Measurements from ENCODE around the gene HAO2.

Gene HAO2

DNA sequence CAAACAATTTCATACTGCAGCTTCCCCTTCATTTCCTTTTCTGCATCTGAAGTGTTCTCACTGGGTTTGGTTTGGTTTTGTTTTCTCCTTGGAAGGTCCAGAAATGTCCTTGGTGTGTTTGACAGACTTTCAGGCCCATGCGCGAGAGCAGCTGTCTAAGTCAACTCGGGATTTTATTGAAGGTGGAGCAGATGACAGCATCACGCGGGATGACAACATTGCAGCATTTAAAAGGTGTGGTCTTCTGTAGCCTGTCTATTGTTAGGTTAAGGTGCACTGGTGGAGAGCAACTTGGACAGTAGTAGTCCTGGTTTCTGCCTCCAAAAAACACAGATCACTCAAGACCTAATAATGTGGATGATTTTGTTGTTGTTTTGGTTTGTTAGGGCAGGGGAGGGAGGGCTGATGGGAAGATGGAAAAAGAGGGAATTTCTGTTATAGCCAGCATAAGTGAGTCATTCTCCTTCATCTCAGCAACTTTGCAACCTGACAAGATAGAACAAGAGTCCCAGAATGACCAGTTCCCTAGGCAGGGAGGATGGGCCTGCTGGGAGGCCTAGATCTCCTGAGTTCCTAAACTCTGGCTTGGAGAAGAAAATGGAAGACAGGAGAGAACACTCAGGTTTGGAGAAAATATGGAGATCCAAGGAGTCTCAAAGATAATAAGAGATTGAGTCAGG lies 12.5 kb downstream of the HAO2 start:
- no peak for DNase-seq

DNA sequence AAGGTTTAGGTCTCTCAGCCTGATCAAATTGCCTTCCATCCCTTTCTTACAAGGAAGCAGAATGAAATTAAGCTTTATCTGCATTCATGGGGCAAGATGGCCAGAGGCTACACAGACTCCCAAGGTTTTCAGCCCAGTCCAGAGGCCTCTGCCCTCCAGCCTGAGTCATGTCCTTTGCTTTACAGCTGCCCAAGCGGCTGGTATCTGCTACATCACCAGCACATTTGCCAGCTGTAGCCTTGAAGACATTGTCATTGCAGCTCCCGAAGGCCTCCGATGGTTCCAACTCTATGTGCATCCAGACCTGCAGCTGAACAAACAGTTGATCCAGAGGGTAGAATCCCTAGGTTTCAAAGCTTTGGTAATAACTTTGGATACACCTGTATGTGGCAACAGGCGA lies 16.0 kb downstream of the HAO2 start:
- no peak for DNase-seq

- DNase-seq, result no peak
These were observed 17.1 kb downstream of the HAO2 start for GRCh38 chr1:119385650-119386049.

DNA sequence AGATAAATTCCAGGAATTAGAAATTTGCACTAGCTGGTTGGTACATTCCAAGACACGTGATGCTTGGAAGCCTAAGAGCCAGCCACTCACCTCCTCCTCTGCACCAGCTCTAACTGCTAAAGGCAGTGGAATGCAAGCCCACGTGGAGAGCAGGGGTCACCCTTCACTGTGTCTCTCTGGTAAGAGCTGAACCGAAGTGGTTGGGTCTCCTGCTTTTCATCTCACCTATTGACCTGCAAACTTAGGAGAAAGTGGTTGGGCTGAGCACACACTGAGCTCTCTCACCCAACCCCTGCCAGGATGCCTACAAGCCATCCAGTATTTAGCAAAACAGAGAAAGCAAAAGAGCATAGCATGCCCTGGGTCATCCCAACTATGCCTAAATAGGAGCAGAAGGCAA lies 19.3 kb downstream of the HAO2 start:
- no peak for DNase-seq

- no peak for DNase-seq
These were observed 19.9 kb downstream of the HAO2 start for GRCh38 chr1:119388450-119388849.

DNA sequence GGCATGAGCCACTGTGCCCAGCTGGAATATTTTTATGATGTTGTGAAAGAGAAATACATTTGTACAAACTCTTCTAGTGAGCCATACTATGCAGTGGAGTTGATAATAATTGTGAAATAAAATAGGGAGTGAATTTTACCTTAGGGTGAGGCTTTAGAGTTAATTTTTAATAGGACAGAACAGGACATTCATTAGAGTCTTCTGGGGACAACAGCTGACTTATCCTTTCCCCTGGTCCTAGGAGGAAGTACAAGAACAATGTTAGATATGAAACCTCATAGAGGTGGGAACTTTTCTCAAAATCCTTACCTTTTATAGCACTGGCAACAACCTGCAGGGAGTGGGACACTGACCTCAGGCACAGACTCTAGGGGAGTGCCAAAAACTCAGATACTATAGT lies 21.9 kb downstream of the HAO2 start:
- no peak for DNase-seq

GRCh38 chr1:119391749-119392148 lies 23.2 kb downstream of the HAO2 start:
- DNase-seq, result no peak

GRCh38 chr1:119394085-119394484 lies 25.5 kb downstream of the HAO2 start:
- no peak for DNase-seq

- no peak for DNase-seq
These were observed 28.4 kb downstream of the HAO2 start for GRCh38 chr1:119396982-119397381.

- no peak for DNase-seq
These were observed 29.4 kb downstream of the HAO2 start for GRCh38 chr1:119397986-119398385.

- DNase-seq, result no peak
These were observed 36.2 kb downstream of the HAO2 start for GRCh38 chr1:119404736-119405135.

- no peak for DNase-seq
These were observed 41.1 kb downstream of the HAO2 start for GRCh38 chr1:119409731-119410130.

DNA sequence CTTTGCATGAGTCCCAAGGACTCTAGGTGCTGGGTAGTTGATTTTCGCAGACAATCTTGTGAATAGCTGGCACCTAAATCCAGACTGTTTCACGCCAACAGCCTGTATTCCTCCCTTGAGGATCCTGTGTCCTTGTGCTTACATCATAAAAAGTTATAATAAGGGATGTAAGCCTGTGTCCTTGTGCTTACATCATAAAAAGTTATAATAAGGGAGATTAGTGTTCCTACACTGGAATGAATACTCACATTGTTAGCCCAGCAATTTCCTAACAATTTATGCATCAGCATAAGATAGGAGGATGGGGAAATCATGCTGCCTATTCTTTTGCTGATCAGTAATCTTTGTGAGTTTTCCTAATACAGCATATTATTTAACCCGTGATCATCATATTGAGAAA lies 42.4 kb downstream of the HAO2 start:
- no peak for DNase-seq

- DNase-seq, result no peak
These were observed 46.4 kb downstream of the HAO2 start, which contains the start of gene HSD3B2 for GRCh38 chr1:119414950-119415349. TSS of gene HSD3B2 (plus strand) at chr1:119415150. CDS start at chr1:119415420, 270 bp downstream.

DNA sequence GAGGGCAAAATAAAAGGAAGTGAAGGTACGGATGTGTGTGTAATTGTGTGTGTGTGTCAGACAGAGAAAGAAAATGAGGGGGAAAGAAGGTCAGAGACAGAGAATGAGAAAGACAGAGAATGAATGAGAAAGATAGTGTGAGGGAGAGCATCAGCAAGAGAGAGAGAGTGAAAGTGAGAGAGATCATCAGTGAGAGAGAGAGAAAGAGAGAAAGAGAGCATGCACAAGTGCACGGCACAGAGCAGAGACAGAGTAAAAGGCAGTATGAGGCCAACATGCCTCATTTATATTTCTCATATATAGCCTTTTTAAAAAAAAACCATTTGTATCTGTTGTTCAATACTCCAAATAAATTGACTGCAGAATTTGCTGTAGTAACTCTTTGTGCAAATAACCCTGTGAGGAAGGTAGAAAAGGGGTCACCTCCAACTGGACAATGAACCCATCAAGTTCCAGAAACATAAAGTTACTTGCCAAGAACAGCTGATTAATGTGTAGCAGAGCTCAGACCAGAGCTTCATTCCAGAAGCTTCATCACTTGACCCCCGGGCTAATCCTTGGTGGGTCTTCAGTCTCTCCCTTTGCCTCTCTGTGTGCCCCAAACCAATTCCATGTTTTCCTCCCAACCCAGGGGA lies 47.5 kb downstream of the HAO2 start:
- no peak for DNase-seq

GRCh38 chr1:119419109-119419508 lies 50.5 kb downstream of the HAO2 start:
- DNase-seq, result no peak

DNA sequence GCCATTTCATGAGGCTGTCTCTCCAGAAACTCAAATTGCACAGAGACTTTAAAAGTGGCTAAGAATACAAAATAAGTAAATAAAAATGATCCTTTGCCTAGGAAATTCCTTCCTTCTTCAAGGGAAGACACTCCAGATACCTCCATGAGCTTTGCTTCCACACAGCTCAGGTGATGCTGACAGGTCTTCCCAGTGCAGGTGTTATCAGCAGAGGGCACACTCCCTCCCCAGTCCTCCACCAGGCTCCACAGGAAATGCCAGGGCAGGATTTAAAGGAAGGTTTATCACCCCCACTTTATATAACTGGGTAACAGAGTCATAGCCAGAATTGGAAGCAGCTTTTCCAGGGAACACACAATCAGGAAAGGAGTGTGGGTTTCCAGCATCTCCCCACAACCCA lies 52.1 kb downstream of the HAO2 start:
- DNase-seq, result no peak

DNA sequence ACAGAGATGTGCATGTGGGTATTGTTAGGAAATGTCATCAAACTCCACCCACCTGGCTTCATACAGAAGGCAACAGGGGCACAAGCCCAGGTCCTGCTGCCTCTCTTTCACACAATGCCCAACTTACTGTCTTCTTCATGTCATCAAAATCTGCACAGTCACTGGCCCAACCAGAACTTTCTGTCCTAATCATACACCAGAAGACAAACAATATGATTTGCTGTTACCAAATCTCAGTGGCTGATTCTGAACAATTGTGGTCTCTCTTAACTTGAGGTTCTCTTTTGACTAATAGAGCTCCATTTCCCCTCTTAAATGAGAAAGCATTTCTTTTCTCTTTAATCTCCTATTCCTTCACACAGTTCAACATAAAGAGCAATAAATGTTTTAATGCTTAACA lies 54.0 kb downstream of the HAO2 start:
- no peak for DNase-seq

DNA sequence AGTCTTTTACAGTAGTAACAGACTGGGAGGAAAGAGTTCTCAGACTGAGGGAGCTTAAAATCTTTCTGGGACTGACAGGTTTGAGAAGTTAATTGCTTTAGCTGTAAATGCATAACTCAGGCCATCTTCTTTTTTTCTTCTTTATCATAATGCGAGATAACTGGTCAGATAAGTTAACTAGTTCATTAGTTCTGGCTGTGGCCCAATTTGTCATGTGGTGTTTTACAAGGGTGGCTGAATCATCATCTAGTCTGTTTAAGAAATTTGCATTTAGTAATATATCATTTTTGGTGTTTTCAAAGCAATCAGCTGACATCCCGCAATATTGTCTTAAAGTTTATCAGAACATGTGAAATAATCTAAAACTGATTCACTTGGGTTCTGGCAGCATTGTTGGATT lies 60.4 kb downstream of the HAO2 start:
- no peak for DNase-seq

DNA sequence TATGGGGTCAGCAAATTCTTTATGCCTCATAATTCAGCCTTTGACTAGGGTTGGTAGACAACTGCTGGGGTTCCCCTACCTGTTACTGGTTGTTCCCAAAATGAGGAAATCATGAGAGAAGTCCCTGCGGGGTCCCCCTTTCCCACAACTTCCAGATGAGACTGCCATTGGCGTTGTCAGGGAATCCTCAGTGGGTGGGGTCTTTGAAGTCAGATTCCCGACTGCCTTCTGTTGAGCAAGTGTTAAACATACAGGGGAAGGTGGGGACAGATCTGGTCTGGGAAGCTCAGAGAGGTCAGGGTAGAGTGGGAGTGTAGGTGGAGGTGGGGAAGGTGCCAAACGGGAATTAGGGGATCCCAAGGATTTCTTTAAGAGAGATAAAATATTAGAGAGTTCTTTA lies 61.1 kb downstream of the HAO2 start:
- no peak for DNase-seq

DNA sequence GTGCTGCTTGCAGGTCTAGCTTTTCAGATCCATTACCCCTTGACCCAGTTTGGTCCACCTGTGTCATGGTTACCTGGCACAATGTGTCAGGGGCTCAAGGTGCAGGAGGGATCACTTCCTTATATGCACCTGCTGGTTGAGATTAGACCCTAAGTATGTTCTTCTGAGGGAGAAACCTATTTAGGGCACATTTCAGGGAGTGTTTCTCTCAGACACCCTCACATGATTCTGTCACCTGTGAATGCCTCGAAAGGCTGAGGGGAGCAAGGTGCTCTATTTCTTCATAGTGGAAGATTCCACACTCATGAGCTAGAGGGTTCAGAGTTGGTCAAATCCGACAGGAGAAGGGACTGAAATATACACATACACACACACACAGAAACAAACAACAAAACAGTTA lies 61.9 kb downstream of the HAO2 start:
- DNase-seq, result no peak

DNA sequence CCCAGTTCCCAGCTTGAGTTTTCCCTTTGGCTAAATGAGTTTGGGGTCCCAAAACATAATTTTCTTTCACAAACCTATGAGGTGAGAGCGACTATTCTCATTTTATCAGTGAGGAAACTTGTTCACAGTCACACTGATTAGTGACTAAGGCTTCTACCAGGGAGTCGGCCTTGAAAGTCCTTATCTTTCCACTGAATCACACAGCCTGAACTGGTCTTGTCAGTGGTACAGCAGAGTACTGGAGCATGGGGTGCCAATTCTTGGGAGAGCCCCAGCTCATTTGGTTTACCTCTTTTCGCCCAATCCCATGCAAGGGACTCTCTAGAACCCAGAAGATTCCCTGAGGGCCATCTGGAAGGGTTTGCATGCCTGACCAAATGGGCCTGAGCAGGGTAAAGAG lies 63.3 kb downstream of the HAO2 start:
- DNase-seq, result no peak

DNA sequence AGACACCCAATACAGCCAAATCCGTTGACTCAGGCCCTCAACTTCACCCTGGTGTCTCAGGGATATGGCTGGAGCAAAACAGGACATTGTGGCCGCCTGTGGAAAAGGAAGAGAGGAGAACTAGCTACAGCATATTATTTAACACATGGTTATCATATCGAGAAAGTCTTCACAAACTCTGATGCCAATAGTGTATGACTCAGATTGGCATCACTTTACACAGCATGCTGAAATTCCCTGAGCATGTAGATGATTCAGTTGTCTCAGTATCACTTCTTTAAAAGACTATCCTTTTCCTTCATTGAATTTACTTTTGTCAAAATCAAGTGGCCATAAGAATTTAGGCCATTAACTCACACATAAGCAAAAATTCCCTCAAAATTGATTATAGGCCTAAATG lies 66.5 kb downstream of the HAO2 start:
- no peak for DNase-seq

DNA sequence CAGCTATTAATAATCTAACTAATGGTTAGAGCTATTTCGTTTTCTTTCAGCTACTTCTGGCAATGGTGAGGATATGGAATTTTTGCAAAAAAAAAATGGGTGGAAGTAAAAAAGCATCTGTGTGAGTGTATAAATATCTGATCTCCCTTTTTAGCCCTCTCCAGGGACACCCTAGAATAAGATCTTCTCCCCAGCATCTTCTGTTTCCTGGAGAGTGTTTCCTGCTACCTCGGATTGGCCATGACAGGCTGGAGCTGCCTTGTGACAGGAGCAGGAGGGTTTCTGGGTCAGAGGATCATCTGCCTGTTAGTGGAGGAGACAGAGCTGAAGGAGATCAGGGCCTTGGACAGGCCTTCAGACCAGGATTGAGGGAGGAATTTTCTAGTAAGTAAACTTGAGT lies 70.2 kb downstream of the HAO2 start:
- no peak for DNase-seq

DNA sequence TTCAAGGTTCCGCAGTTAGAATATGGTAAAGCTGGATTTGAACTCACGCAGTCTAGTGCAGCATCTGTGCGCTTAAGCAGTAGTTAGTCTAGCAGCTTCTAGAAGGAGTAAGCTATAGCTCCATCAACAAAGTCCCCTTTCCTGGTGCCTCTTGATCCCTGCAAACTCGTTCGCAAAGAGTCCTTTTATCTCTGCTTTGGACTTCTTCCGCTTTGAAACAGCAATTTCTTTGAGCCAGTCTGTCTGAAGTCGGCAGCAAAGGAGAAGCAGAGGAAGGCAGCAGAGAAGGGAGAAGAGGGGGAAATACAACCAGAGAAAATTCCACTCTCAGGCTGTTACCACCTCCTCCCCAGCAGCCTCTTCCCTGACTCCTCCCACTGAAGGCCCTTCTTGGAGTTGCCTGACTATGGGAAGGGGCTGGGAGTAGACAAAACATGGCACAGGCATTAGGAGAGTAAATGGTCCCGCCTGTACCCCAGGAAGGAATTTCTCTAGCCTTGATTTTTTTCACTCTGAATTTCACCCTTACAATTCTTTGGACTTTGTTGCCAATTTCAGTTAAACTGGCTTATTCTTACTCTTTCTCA lies 72.2 kb downstream of the HAO2 start:
- DNase-seq, result no peak

Data from activated T-cell treated with anti-CD3 and anti-CD28 coated beads, Interleukin-2, amount 50 U/mL, for 1 hour (primary cell).